K562 (cell line): ENCODE results near the gene IL37.

Experiments
- EZH2 ChIP-seq: IDR thresholded peaks from 2 replicates; pipeline ENCODE4 v1.6.1; 2012; ENCODE audit warnings: low read depth, mild to moderate bottlenecking, inconsistent platforms, low read length, borderline replicate concordance
- IRF2 ChIP-seq: sonication (generic); formaldehyde crosslinking; IDR thresholded peaks from 2 replicates; pipeline ENCODE4 v1.8.1; 2022; ENCODE audit warnings: mild to moderate bottlenecking, missing genetic modification reagents
- JUNB ChIP-seq: fragments of 450-650 bp; formaldehyde crosslinking; conservative IDR thresholded peaks from 2 replicates; pipeline ENCODE4 v1.4.0; 2020; ENCODE audit warnings: mild to moderate bottlenecking
- RBM14 ChIP-seq: fragments of 200-400 bp; formaldehyde crosslinking; IDR thresholded peaks from 2 replicates; pipeline ENCODE4 v1.6.1; 2018; ENCODE audit warnings: low read depth, mild to moderate bottlenecking, low read length, moderate library complexity, borderline replicate concordance; ENCODE audit not compliant: insufficient read depth
- TCFL5 ChIP-seq: fragments of 250-450 bp; sonication (Bioruptor Pico); conservative IDR thresholded peaks from 2 replicates; pipeline ENCODE4 v1.6.1; 2021; ENCODE audit warnings: mild to moderate bottlenecking, moderate library complexity, matching md5 sums
- ZFPM2 ChIP-seq: fragments of 250-450 bp; sonication (Bioruptor Pico); IDR thresholded peaks from 2 replicates; pipeline ENCODE4 v1.5.1; 2022; ENCODE audit warnings: mild to moderate bottlenecking
- ZKSCAN1 ChIP-seq: fragments of 150-350 bp; IDR thresholded peaks from 2 replicates; pipeline ENCODE4 v1.6.1; 2016; ENCODE audit warnings: low read depth, low read length

GRCh38 chr2:112887964-112888749 lies 22.8 kb upstream of the IL37 start:
- no peak for TF ChIP-seq RBM14
- TF ChIP-seq EZH2 = no peak
- no peak for TF ChIP-seq TCFL5 (CRISPR knock-in tag)
- TF ChIP-seq IRF2 = no peak
- TF ChIP-seq ZFPM2 (CRISPR knock-in tag) = no peak
- TF ChIP-seq JUNB (CRISPR knock-in tag) = no peak
- TF ChIP-seq ZKSCAN1 = no peak
